Karpas-422 (cell line): ENCODE measurements around the gene OR2T10. TPM values are rescaled to one million over a fixed set of nuclear protein-coding genes. Genes with fewer than 3 reads are reported as not detected.

Source experiments
- DNase-seq: peaks from one replicate; pipeline ENCODE4 v3.0.0-alpha.2; 2015
- H2AFZ ChIP-seq: fragments of 200-600 bp; sonication (generic); 2 replicates; pipeline ENCODE4 v1.6.1; 2014; ENCODE audit warnings: antibody characterized with exemption, low read length, mixed read lengths
- H3K27ac ChIP-seq: fragments of 200-600 bp; sonication (generic); 2 replicates; pipeline ENCODE4 v1.5.1; 2014; ENCODE audit warnings: mild to moderate bottlenecking, low read length, moderate library complexity
- H3K27me3 ChIP-seq: fragments of 200-600 bp; sonication (generic); 2 replicates; pipeline ENCODE4 v1.6.1; 2014; ENCODE audit warnings: low read length, mixed read lengths
- H3K36me3 ChIP-seq: fragments of 200-600 bp; sonication (generic); 2 replicates; pipeline ENCODE4 v1.6.1; 2014; ENCODE audit warnings: low read length, mixed read lengths; ENCODE audit not compliant: insufficient read depth
- H3K4me1 ChIP-seq: fragments of 200-600 bp; sonication (generic); 2 replicates; pipeline ENCODE4 v1.6.1; 2014; ENCODE audit warnings: mild to moderate bottlenecking, low read length, mixed read lengths
- H3K4me2 ChIP-seq: fragments of 200-600 bp; sonication (generic); 2 replicates; pipeline ENCODE4 v1.6.1; 2014; ENCODE audit warnings: low read length, low read depth, mild to moderate bottlenecking; ENCODE audit not compliant: poor library complexity, severe bottlenecking
- H3K4me3 ChIP-seq: fragments of 200-600 bp; sonication (generic); 2 replicates; pipeline ENCODE4 v1.5.1; 2014; ENCODE audit warnings: mild to moderate bottlenecking, antibody characterized with exemption, low read length, mixed read lengths
- H3K79me2 ChIP-seq: fragments of 200-600 bp; sonication (generic); 2 replicates; pipeline ENCODE4 v1.6.1; 2014; ENCODE audit warnings: mild to moderate bottlenecking, low read length, mixed read lengths
- H3K9ac ChIP-seq: fragments of 200-600 bp; sonication (generic); 2 replicates; pipeline ENCODE4 v1.6.0; 2014; ENCODE audit warnings: low read length
- H3K9me2 ChIP-seq: fragments of 200-600 bp; sonication (generic), shearing (Covaris generic); replicated peaks from 2 replicates; pipeline ENCODE4 v1.6.0; 2014; ENCODE audit warnings: mild to moderate bottlenecking, low read length, moderate library complexity; ENCODE audit not compliant: insufficient read depth
- H3K9me3 ChIP-seq: fragments of 300-700, 200-600 bp; sonication (generic); 2 replicates; pipeline ENCODE4 v1.6.1; 2014; ENCODE audit warnings: low read length, mixed read lengths
- H4K20me1 ChIP-seq: fragments of 200-600 bp; sonication (generic); 2 replicates; pipeline ENCODE4 v1.6.1; 2014; ENCODE audit warnings: mild to moderate bottlenecking, antibody characterized with exemption, low read length, low read depth; ENCODE audit not compliant: insufficient read depth
- total RNA-seq: library from RNA; depleted of rRNA; stranded (reverse); fragments of >200 nt; shearing (Covaris generic); gene quantifications from 2 replicates; pipeline ENCODE4 v1.2.3, GENCODE V29; 2014; ENCODE audit warnings: low replicate concordance

Gene OR2T10
- total RNA-seq, 1 experiment from 2014 or later = not detected

DNA sequence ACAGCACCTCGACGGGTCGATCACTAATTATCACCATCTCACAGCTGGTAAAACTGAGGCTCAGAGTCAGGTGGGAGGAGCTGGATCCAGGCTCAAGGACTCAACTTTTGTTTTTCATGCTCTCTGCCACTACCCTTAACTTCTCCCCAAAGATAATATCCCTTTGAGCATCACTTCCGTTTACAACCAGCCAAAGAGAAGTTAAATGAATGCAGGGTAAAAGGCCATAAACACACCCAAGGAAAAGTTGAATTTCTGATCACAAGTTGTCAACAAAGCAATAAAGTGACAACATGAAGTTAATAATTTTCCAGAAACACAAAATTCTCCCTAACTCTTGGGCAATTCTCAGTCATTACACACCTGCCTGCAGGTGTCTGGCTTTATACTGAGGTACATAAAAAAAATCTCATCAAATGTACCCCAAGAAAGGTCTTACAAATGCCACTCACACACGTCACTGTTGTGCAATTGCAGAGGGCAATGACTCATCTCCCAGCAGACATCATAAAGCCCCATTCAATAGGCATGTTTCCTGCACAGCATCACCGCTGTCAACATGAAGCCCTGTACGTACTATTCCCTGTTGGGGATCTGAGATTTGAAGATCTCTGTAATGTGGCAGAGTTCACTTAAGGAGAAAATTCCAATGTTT lies 34.0 kb upstream of the OR2T10 start:
- no peaks in the 10 kb centered on the region for H3K36me3 ChIP-seq
- no peak overlapping the region for H3K27ac ChIP-seq
- no peak for DNase-seq
- no peak overlapping the region for H3K4me2 ChIP-seq
- H4K20me1 ChIP-seq = no peaks in the 10 kb centered on the region
- no peaks in the 10 kb centered on the region for H3K9me2 ChIP-seq
- no peak overlapping the region for H2AFZ ChIP-seq
- H3K4me1 ChIP-seq = no peaks in the 10 kb centered on the region
- H3K9me3 ChIP-seq = no peaks in the 10 kb centered on the region
- no peak overlapping the region for H3K4me3 ChIP-seq
- H3K27me3 ChIP-seq = no peaks in the 10 kb centered on the region
- no peak overlapping the region for H3K9ac ChIP-seq
- H3K79me2 ChIP-seq = no peaks in the 10 kb centered on the region

DNA sequence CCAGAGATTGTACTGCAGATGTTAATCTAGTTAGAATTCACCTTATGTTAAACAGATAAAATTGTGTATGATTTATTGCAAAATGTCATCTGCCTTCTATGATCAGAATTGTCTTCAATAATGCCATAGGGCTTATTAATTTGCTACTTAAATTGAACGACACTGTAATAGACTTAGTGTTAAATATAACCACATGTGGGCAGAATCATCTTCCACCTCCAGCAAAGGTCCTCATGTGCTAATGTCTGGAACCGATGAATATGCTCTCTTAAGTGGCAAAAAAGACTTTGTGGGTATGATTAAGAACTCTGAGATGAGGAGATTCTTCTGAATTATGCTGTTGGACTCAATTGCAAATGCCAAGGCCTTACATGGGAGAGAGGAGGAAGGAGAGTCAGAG lies 33.1 kb upstream of the OR2T10 start:
- no peak overlapping the region for H3K4me3 ChIP-seq

DNA sequence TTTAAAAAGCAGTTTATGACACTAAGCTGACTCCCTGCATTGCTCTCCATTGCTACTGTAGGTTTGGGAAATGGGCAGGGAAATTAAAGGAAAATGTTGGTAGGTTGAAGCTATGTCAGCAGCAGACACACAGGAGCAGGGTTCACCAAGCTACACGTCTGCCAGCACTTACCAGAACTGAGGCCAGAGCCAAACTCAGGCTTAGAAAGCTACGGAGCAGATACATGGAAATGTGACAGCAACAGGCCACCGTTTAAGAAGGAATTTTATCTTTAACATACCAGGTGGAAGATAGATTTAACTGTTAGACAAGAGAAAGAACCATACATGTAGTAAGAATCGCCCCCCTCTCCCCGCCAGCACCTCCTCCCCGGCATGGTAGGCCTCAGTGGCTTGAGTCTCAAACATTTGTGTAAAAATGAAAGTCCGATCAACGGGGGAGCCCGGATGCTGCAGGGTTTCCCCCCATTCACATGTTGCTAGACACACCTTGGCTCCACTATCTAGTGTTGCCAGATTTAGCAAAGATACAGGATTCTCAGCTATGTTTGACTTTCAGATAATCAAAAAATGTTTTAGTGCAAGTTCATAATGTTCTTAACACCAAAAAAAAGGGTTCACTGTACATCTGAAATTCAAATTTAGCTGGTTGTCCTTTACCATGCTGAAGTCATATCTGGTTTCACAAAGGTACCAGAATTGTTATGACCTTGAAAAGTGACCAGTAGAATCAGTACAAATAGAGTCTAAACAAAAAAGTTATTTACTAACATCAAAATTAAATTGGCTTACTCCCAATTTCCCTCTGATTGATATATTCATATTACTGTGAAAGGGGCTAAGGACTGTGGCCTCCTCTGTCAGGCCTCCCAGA lies 30.7 kb upstream of the OR2T10 start:
- Histone ChIP-seq H2AFZ (peak overlapping the region; percentile 58; the same call in 1 of the 2 replicates), H3K4me2 (no peak overlapping the region), H3K79me2 (no peaks in the 10 kb centered on the region), H3K36me3 (no peaks in the 10 kb centered on the region), H3K9me2 (no peaks in the 10 kb centered on the region), H3K9me3 (no peaks in the 10 kb centered on the region), H3K27me3 (no peaks in the 10 kb centered on the region), H3K4me3 (no peak overlapping the region), H4K20me1 (no peaks in the 10 kb centered on the region), H3K27ac (no peak overlapping the region), H3K9ac (peak overlapping the region; percentile 21; the same call in 1 of the 2 replicates), H3K4me1 (peaks cover 2% of the 10 kb centered on the region; the same call in 1 of the 2 replicates)
- no peak for DNase-seq

More for the DNA sequence above, 33.1 kb upstream of the OR2T10 start:
- Histone ChIP-seq H2AFZ (no peak overlapping the region), H3K27ac (no peak overlapping the region), H3K4me2 (no peak overlapping the region), H3K4me1 (peaks cover 2% of the 10 kb centered on the region; the same call in 1 of the 2 replicates), H3K9me2 (no peaks in the 10 kb centered on the region), H4K20me1 (no peaks in the 10 kb centered on the region), H3K36me3 (no peaks in the 10 kb centered on the region), H3K27me3 (no peaks in the 10 kb centered on the region), H3K9me3 (no peaks in the 10 kb centered on the region), H3K79me2 (no peaks in the 10 kb centered on the region), H3K9ac (no peak overlapping the region)
- DNase-seq = no peak

DNA sequence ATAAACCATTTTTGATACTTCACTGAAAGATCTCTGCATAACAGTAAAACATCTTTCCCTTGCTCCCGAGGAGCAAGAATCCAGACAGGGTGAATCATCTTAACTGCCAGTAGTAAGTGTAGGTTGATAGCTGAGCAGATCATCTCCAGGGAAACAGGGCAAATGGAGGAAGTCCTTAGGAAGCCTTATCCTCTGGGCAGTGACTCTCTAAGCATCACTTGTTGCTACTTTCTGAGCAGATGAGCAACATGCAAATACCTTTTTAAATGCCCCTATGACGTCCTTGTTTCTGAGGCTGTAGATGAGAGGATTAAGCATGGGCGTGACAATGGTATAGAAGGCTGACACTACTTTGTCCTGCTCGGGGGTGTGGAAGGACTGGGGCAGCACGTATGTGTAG lies 28.5 kb upstream of the OR2T10 start:
- Histone ChIP-seq H3K9me2 (no peaks in the 10 kb centered on the region), H3K9me3 (no peaks in the 10 kb centered on the region), H3K27me3 (no peaks in the 10 kb centered on the region), H3K4me1 (peaks cover 17% of the 10 kb centered on the region), H2AFZ (no peak overlapping the region), H3K4me2 (no peak overlapping the region), H3K27ac (no peak overlapping the region), H3K79me2 (no peaks in the 10 kb centered on the region), H4K20me1 (no peaks in the 10 kb centered on the region), H3K36me3 (no peaks in the 10 kb centered on the region), H3K9ac (no peak overlapping the region), H3K4me3 (no peak overlapping the region)
- DNase-seq = peak; percentile 48

DNA sequence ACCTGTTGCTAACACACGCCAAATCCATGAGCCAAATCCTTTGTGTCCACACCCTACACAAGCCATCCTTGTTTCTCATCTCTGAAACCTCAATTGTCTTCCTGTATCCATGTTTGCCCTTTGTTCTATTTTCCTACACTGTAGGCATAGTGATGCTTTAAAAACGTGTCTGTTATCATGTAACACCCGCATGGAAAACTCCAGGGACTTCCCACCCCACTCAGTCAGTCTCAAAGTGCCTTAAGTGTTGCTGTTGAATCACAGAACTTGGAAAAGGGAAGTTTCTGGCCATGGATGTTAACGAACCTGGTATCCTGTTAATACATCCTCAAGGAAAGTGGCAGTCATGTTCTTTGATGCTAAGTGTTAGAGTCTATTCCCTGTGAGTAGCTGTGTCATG lies 27.7 kb upstream of the OR2T10 start:
- Histone ChIP-seq H2AFZ (no peak overlapping the region), H3K9me2 (no peaks in the 10 kb centered on the region), H3K27me3 (no peaks in the 10 kb centered on the region), H3K4me1 (peaks cover 17% of the 10 kb centered on the region), H3K27ac (no peak overlapping the region), H3K9ac (no peak overlapping the region), H3K9me3 (no peaks in the 10 kb centered on the region), H3K79me2 (no peaks in the 10 kb centered on the region), H3K4me3 (no peak overlapping the region), H3K36me3 (no peaks in the 10 kb centered on the region), H4K20me1 (no peaks in the 10 kb centered on the region), H3K4me2 (no peak overlapping the region)
- no peak for DNase-seq

DNA sequence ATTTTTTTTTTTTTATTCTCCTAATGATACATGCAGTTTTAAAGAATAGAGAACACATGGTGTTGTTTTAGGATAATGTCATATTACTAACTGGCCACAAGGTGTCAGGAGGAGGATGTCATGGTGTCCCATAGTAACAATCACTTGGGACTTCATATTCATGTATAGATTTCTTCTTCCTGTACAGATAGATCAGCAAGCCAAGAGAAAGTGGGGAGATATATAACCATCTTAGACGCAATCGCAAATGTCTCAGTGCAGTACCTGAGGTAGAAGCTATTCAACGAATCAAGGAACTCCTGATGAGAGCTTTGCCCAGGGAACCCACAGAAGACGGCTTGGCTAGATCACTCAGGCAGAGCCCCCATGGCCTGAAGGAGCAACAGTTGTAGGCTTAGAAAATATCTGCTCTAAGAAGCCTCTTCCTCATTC lies 25.1 kb upstream of the OR2T10 start:
- H3K27me3 ChIP-seq = no peaks in the 10 kb centered on the region
- H3K4me2 ChIP-seq = peak overlapping the region; percentile 53
- peak; percentile 84 for DNase-seq
- no peak overlapping the region for H3K9ac ChIP-seq
- no peaks in the 10 kb centered on the region for H3K9me2 ChIP-seq
- no peak overlapping the region for H3K4me3 ChIP-seq
- H2AFZ ChIP-seq = peak overlapping the region; percentile 39; the same call in 1 of the 2 replicates
- H3K4me1 ChIP-seq = peaks cover 21% of the 10 kb centered on the region
- H4K20me1 ChIP-seq = no peaks in the 10 kb centered on the region
- H3K9me3 ChIP-seq = no peaks in the 10 kb centered on the region
- no peaks in the 10 kb centered on the region for H3K36me3 ChIP-seq
- no peak overlapping the region for H3K27ac ChIP-seq
- no peaks in the 10 kb centered on the region for H3K79me2 ChIP-seq

DNA sequence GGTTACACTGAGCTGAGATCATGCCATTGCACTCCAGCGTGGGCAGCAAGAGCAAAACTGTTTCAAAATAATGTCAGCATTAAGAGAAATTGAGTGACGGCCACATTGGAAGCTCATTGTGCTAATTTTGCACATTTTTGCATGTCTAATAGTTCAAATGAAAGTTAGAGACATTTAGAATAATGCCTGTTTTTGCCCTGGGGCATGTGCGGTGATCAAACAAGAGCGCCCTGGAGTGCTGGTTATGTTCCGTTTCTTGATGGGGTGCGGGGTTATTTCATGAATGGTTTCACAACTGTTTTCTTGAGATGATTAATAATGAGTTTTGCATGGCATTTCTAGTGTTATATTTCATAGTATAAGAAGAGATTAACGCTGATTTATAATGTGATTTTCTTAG lies 24.3 kb upstream of the OR2T10 start:
- H2AFZ ChIP-seq = 0 out of 2 replicates have a peak overlapping the region, but pooled peaks have one; percentile 10
- H4K20me1 ChIP-seq = no peaks in the 10 kb centered on the region
- DNase-seq = peak; percentile 59
- peak overlapping the region; percentile 53 for H3K4me2 ChIP-seq
- H3K4me3 ChIP-seq = no peak overlapping the region
- H3K36me3 ChIP-seq = no peaks in the 10 kb centered on the region
- no peak overlapping the region for H3K9ac ChIP-seq
- no peak overlapping the region for H3K27ac ChIP-seq
- H3K4me1 ChIP-seq = peaks cover 21% of the 10 kb centered on the region
- H3K9me3 ChIP-seq = no peaks in the 10 kb centered on the region
- no peaks in the 10 kb centered on the region for H3K79me2 ChIP-seq
- no peaks in the 10 kb centered on the region for H3K27me3 ChIP-seq
- no peaks in the 10 kb centered on the region for H3K9me2 ChIP-seq

DNA sequence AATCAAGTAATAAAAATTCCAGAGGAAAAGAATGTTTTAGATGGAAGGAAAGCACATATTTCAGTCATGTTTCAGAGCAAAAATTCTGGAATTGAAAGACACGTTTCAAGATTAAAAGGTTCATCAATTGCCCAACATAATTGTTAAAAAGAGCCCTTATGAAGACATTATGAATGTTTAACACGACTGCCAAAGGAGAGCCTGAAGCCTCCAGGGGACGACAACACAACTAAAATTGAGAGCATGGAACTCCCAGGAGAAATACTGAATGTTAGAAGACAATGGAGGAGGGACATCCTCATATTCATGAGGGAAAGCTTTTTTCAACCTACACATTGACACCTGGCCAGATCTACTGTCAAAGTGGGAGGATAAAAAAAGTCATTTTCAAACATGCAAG lies 21.4 kb upstream of the OR2T10 start:
- DNase-seq = peak; percentile 75
- Histone ChIP-seq H4K20me1 (no peaks in the 10 kb centered on the region), H3K9me3 (no peaks in the 10 kb centered on the region), H3K27me3 (no peaks in the 10 kb centered on the region), H2AFZ (no peak overlapping the region), H3K4me1 (peaks cover 19% of the 10 kb centered on the region), H3K4me2 (no peak overlapping the region), H3K27ac (no peak overlapping the region), H3K9me2 (no peaks in the 10 kb centered on the region), H3K36me3 (no peaks in the 10 kb centered on the region), H3K4me3 (no peak overlapping the region), H3K9ac (no peak overlapping the region), H3K79me2 (no peaks in the 10 kb centered on the region)
